CD1c-positive myeloid dendritic cell (primary cell): ENCODE data around the gene MKLN1.
A peak's percentile ranks its signal among the peaks of the same experiment; 100 is the strongest.

Experiments used
- DNase-seq: peaks from one replicate; pipeline ENCODE4 v3.0.0-alpha.2; 2016; ENCODE audit errors: extremely low spot score

MKLN1 gene

GRCh38 chr7:131354390-131354789, 26.7 kb downstream of the MKLN1 start:
- no peak for DNase-seq

GRCh38 chr7:131355917-131356777, 28.5 kb downstream of the MKLN1 start:
- peak; percentile 50 for DNase-seq

DNA sequence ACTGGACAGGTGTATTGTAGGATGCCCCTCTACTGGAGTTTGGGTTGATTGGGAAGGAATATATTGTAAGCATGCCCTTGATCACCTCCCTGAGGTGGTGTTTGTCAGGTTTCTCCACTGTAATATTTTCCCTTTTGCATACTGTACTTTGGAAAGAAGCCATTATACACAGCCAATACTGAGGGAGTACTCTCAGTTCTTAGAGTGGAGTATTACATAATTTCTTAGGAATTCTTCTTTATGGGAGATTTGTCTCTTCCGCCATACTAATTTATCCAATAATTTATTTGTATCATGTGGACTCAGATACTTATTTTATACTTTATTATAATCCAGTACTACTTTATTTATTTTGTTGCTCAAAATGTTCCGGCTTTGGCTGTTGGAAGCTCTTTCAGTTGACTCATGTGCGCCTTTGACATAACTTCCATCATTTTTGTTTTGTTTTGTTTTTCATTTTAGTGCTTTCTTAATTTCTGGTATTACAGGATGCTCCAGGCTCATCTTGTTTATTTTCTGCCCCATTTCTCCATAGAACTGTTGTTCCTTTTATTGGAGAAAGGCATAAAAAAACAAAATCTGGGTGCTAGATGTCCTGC, 29.7 kb downstream of the MKLN1 start:
- DNase-seq = no peak

DNA sequence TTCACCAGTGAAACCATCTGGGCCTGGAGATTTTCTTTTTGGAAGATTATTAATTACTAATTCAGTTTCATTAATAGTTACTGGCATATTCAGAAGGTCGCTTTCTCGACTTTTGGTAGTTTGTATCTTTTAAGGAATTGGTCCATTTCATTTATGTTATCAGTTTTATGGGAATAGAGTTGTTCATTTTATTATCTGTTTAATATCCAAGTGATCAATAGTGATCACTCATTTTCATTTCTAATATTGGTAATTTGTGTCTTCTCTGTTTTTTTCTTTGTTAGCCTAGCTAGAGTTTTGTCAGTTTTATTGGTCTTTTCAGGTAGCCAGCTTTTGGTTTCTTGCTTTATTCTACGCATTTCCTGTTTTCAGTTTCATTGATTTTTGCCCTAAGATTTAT, 31.0 kb downstream of the MKLN1 start:
- no peak for DNase-seq

- no peak for DNase-seq
Measured at GRCh38 chr7:131359136-131359776, 31.6 kb downstream of the MKLN1 start.

DNA sequence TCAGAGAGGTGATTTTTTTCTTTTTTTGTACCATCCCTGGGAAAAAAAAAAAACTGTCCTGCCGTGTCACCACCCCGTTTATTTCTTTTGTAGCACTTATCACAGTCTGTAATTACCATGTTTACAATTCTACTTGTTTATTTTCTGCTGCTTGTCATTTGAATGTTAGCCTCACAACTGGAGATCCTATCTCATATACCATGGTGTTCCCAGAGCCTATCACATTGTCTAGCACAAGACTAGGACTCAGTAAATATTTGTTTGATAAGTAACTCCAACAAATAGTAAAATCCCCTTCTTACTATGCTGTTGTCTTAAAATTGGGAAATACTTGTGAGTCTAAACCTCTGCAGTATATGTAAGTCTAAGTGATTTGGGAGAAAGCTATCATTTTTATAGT, 36.0 kb downstream of the MKLN1 start:
- no peak for DNase-seq

DNA sequence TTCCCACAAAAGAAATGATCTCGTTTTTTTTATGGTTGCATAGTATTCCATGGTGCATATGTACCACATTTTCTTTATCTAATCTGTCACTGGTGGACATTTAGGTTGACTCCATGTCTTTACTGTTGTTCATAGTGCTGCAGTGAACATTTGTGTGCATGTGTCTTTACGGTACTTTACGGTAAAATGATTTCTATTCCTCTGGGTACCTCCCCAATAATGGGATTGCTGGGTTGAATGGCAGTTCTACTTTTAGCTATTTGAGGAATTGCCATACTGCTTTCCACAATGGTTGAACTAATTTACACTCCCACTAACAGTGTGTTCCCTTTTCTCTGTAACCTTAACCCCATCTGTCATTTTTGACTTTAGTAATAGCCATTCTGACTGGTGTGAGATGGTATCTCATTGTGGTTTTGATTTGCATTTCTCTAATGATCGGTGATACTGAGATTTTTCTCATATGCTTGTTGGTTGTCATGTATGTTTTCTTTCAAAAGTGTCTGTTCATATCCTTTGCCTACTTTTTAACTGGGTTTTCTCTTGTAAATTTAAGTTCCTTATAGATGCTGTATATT, 37.2 kb downstream of the MKLN1 start:
- peak; percentile 18 for DNase-seq

DNA sequence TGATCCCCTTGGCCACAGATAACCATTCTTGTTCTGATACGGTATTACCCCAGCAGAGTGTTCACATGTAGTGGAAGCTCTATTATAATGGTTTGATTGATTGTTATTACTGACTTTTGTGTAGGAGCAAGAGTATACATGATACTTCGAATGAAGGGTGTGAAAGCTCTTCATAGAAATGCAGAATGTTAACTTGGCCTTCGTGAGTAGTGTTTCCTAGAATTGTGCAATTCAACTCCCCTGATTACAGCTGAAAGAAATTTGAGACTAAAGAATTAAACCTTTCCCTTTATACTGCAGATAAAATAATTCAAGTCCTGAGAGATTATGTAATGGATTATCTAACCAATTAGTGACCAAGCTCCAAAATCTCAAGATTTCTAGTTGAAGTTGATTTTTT, 38.2 kb downstream of the MKLN1 start:
- DNase-seq = no peak

- no peak for DNase-seq
Measured at GRCh38 chr7:131369354-131369753, 41.7 kb downstream of the MKLN1 start.

DNA sequence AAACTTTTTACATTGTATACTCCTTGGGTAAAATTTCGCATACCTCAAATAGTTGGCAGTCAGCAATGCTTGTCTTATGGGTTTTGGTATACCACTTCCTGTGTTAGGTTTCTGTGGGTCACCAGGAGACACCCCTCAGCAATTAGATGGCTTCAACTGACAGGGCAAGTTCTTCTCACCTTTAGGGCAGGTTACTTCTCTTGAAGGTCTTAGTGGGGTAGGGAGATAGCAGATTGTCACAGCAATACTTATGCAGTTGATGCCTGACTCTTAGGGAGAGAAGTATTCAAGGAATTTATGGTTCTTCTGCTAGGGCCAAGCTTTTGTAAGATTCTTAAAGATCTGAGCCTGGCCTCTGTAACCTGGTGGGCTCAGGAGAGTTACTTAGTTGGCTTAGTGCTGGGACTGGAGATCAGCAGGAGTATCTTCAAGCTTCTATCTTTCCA, 42.9 kb downstream of the MKLN1 start:
- DNase-seq = no peak

- no peak for DNase-seq
Measured at GRCh38 chr7:131371411-131371810, 43.7 kb downstream of the MKLN1 start.

- DNase-seq = no peak
Measured at GRCh38 chr7:131372554-131372953, 44.9 kb downstream of the MKLN1 start.

GRCh38 chr7:131374821-131375220, 47.1 kb downstream of the MKLN1 start:
- DNase-seq = no peak

DNA sequence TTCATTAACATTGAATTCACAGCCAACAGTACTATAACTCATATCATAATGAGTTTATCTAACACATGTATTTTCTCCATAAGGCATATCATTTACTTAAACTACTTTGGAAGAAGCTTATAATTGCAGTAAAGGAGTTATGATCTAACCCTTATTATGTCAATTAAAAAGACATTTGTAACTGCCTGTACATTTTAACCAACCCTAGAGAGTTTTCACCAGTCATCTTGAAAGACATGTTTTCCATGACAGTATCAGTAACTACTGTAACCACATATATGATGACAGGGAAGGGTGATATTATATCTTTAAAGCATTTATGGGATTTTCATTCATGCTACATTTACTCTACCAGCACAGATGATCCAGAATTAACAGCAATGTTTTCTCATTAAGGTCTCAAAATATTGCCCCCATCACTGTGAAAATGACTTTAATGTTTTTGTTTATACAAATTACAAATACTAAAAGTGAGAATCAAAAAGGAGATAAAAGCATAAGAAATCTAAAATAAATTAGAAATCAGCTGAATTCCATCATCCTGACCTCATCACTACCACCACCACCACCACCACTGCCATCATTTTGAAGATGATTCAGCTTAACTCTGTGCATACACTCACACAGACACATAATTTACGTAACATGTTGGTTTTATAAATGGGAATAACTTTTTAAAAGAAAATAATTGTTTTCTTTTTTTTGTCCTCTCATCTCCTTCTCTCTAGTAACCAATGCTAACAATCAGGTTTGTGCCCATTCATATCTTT, 53.6 kb downstream of the MKLN1 start:
- DNase-seq = no peak

GRCh38 chr7:131383417-131384285, 56.0 kb downstream of the MKLN1 start:
- peak; percentile 11 for DNase-seq

DNA sequence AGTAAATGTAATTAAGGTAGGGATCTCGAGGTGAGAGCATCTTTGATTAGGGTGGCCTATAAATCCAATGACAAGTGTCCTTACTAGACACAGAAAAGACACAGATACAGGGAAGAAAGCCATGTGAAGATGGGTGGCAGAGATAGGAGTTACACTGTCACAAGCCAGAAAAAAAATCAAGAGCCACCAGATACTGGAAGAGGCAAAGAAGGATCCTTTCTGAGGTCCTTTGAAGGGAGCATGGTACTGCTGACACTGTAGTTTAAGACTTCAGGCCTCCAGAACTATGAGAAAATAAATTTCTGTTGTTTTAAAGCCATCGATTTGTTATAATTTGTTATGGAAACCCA, 56.6 kb downstream of the MKLN1 start:
- no peak for DNase-seq

DNA sequence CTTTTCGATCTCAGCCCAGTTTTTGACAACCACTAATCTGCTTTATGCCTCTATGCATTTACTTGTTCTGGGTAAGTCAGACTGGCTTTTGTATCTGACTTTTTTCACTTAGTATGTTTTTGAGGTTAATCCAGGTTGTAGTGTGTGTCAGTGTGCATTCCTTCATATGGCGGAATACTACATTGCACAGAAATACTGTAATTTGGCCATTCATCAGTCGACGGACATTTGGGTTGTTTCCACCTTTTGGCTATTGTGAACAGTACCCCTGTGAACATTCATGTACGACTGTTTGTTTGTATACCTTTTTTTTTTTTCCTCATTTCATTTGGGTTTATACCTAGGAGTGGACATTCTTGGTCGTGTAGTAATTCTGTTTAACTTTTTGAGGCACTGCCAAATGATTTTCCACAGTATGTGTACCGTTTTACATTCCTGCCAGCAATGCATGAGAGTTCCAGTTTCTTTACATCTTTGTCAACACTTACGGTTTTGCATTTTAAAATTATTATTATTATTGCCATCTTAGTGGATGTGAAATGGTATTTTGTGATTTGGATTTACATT, 57.4 kb downstream of the MKLN1 start:
- DNase-seq = no peak

DNA sequence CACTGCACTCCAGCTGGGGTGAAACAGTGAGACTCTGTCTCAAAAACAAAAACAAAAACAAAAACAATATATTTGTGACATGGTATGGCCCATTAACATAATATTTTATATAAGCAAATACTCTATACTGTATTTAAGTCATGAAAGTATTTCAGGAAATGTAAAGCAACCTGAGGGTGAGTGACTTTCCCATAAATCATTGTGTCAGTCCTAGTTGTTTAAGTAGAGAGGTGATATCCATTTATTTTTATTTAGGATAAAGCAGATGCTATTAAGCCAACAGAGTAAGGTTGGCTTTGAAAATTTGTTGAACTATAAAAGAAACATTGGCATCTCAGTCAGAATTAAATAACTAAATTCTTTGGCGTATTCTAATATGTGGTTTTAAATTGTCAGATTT, 60.5 kb downstream of the MKLN1 start:
- no peak for DNase-seq

- DNase-seq = no peak
Measured at GRCh38 chr7:131390275-131390674, 62.6 kb downstream of the MKLN1 start.

GRCh38 chr7:131391145-131391544, 63.5 kb downstream of the MKLN1 start:
- DNase-seq = no peak
